ENCODE data around the gene PRAMEF11.

DNA sequence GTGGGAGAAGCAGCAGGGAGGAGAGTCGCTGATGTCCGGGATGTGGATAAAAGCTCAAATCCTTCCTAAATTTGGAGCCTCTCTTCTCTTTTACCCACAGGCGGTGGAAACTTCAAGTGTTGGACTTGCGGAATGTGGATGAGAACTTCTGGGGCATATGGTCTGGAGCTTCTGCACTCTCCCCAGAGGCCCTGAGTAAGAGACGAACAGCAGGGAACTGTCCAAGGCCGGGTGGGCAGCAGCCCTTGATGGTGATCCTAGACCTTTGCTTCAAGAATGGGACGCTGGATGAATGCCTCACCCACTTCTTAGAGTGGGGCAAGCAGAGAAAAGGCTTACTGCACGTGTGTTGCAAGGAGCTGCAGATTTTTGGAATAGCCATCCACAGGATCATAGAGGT, 55.8 kb downstream of the PRAMEF11 start:
- TF ChIP-seq POLR2A (IDR thresholded peaks at IDR 0.05), result no peak
- TF ChIP-seq, protein P1, sequence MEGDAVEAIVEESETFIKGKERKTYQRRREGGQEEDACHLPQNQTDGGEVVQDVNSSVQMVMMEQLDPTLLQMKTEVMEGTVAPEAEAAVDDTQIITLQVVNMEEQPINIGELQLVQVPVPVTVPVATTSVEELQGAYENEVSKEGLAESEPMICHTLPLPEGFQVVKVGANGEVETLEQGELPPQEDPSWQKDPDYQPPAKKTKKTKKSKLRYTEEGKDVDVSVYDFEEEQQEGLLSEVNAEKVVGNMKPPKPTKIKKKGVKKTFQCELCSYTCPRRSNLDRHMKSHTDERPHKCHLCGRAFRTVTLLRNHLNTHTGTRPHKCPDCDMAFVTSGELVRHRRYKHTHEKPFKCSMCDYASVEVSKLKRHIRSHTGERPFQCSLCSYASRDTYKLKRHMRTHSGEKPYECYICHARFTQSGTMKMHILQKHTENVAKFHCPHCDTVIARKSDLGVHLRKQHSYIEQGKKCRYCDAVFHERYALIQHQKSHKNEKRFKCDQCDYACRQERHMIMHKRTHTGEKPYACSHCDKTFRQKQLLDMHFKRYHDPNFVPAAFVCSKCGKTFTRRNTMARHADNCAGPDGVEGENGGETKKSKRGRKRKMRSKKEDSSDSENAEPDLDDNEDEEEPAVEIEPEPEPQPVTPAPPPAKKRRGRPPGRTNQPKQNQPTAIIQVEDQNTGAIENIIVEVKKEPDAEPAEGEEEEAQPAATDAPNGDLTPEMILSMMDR (IDR thresholded peaks at IDR 0.05), result no peak

Measured in thyroid gland (tissue), 4 donors.